ENCODE measurements around the gene ZBTB49. TPM values are rescaled to one million over a fixed set of nuclear protein-coding genes. Genes with fewer than 3 reads are reported as not detected.

The ZBTB49 gene
- total RNA-seq, 1 experiment from 2014 or later, result 5.6 TPM

- DNase-seq (ENCODE audit: low spot score), result no peak
- no peak for TF ChIP-seq ERG (CRISPR knock-in tag; IDR thresholded peaks at IDR 0.05)
- TF ChIP-seq OVOL2 (CRISPR knock-in tag; IDR thresholded peaks at IDR 0.05; ENCODE audit: borderline replicate concordance), result no peak
- no peak for TF ChIP-seq ZNF396 (CRISPR knock-in tag; IDR thresholded peaks at IDR 0.05; ENCODE audit: borderline replicate concordance)
- no peak for TF ChIP-seq ZNF232 (CRISPR knock-in tag; IDR thresholded peaks at IDR 0.05)
- TF ChIP-seq PRDM15 (CRISPR knock-in tag; IDR thresholded peaks at IDR 0.05), result no peak
- TF ChIP-seq AR (CRISPR knock-in tag; IDR thresholded peaks at IDR 0.05), result no peak
- TF ChIP-seq ZBTB43 (CRISPR knock-in tag; IDR thresholded peaks at IDR 0.05), result no peak
- no peak for TF ChIP-seq GRHL2 (CRISPR knock-in tag; IDR thresholded peaks at IDR 0.05; ENCODE audit: insufficient replicate concordance, severe bottlenecking)
- no peak for TF ChIP-seq TCF7 (CRISPR knock-in tag; IDR thresholded peaks at IDR 0.05; ENCODE audit: low read depth)
- TF ChIP-seq GTF2I (CRISPR knock-in tag; conservative IDR thresholded peaks at IDR 0.05), result no peak
- TF ChIP-seq SOX15 (CRISPR knock-in tag; IDR thresholded peaks at IDR 0.05), result no peak
- no peak for TF ChIP-seq ZSCAN18 (CRISPR knock-in tag; IDR thresholded peaks at IDR 0.05)
- no peak for TF ChIP-seq IRF2 (CRISPR knock-in tag; IDR thresholded peaks at IDR 0.05; ENCODE audit: borderline replicate concordance, low read depth)
- TF ChIP-seq ZNF263 (CRISPR knock-in tag; IDR thresholded peaks at IDR 0.05; ENCODE audit: low read depth), result no peak
- Mint-ChIP-seq H3K36me3 (peaks cover 14% of the 10 kb centered on the region), H3K4me3 (no peak overlapping the region), H3K27me3 (ENCODE audit: low read depth) (no peaks in the 10 kb centered on the region), H3K4me1 (peaks cover 12% of the 10 kb centered on the region), H3K27ac (no peak overlapping the region), H3K9me3 (no peaks in the 10 kb centered on the region)
- ChIA-PET POLR2A (no interaction called here), CTCF (interaction anchor here (0.6 to 3.5 kb wide), 4 partner anchors 10 to 137 kb away, joined by 3 to 14 read pairs (median 6); no protein-coding TSS in a partner anchor)
- ATAC-seq, result no peak
Measured at GRCh38 chr4:4317496-4318232, 27.6 kb downstream of the ZBTB49 start.

- Mint-ChIP-seq H3K27me3 (ENCODE audit: low read depth) (no peaks in the 10 kb centered on the region), H3K9me3 (no peaks in the 10 kb centered on the region), H3K4me3 (no peak overlapping the region), H3K27ac (no peak overlapping the region), H3K36me3 (peaks cover 13% of the 10 kb centered on the region; the same call in 1 of the 2 replicates), H3K4me1 (peaks cover 16% of the 10 kb centered on the region)
- DNase-seq (ENCODE audit: low spot score) (no peak), ATAC-seq (no peak)
- ChIA-PET POLR2A (no interaction called here), CTCF (no interaction called here)
- TF ChIP-seq GABPB1 (CRISPR knock-in tag; IDR thresholded peaks at IDR 0.05) (no peak), MYBL2 (CRISPR knock-in tag; IDR thresholded peaks at IDR 0.05) (no peak), PRRX2 (CRISPR knock-in tag; IDR thresholded peaks at IDR 0.05) (no peak), ZBTB43 (CRISPR knock-in tag; IDR thresholded peaks at IDR 0.05) (no peak), MXD4 (CRISPR knock-in tag; IDR thresholded peaks at IDR 0.05; ENCODE audit: borderline replicate concordance) (no peak), HMGA2 (CRISPR knock-in tag; IDR thresholded peaks at IDR 0.05) (no peak), MLX (CRISPR knock-in tag; IDR thresholded peaks at IDR 0.05) (no peak), SP1 (CRISPR knock-in tag; conservative IDR thresholded peaks at IDR 0.05) (no peak), OVOL2 (CRISPR knock-in tag; IDR thresholded peaks at IDR 0.05; ENCODE audit: borderline replicate concordance) (no peak)
Measured at GRCh38 chr4:4320528-4320927, 30.5 kb downstream of the ZBTB49 start.
